Measurements from ENCODE around the gene ZBTB7C.

Gene ZBTB7C

DNA sequence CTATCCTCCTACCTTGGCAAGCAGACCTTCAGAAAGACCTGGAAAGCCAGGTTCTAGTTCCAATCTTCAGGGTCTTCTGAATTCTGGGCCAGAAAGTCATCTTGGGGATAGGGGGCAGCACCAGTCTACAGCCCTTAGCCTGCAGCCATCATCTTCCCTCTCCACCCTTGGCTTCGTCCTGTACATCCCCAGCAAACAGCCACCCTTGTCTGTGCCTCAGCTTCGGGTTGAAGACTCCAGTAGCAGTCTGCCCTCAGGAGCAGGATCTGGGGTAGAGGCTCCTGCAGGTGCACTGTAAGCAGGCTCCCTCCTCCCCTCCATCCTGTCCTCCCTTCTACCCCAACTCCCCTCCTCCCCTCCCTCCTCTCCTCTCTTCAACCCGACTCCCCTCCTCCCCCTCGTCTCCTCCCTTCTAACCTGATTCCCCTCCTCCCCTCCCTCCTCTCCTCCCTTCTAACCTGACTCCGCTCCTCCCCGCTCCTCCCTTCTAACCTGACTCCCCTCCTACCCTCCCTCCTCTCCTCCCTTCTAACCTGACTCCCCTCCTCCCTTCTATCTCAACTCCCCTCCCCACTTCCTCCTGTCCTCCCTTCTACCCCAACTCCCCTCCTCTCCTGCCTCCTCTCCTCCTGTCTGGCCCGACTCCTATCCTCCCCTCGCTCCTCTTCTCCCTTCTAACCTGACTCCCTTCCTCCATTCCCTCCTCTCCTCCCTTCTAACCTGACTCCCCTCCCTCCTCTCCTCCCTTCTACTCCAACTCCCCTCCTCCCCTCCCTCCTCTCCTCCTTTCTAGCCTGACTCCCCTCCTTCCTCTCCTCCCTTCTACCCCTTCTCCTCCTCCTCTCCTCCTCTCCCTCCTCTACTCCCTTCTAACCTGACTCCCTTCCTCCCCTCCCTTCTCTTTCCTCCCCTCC lies 388.6 kb downstream of the ZBTB7C start:
- DNase-seq (ENCODE audit: low read depth), result no peak
- TF ChIP-seq, protein P1, sequence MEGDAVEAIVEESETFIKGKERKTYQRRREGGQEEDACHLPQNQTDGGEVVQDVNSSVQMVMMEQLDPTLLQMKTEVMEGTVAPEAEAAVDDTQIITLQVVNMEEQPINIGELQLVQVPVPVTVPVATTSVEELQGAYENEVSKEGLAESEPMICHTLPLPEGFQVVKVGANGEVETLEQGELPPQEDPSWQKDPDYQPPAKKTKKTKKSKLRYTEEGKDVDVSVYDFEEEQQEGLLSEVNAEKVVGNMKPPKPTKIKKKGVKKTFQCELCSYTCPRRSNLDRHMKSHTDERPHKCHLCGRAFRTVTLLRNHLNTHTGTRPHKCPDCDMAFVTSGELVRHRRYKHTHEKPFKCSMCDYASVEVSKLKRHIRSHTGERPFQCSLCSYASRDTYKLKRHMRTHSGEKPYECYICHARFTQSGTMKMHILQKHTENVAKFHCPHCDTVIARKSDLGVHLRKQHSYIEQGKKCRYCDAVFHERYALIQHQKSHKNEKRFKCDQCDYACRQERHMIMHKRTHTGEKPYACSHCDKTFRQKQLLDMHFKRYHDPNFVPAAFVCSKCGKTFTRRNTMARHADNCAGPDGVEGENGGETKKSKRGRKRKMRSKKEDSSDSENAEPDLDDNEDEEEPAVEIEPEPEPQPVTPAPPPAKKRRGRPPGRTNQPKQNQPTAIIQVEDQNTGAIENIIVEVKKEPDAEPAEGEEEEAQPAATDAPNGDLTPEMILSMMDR (IDR thresholded peaks at IDR 0.05; ENCODE audit: low read depth, low read length, missing control alignments), result no peak
- no peak overlapping the region for H3K4me3 ChIP-seq (ENCODE audit: low read depth, low read length)

DNA sequence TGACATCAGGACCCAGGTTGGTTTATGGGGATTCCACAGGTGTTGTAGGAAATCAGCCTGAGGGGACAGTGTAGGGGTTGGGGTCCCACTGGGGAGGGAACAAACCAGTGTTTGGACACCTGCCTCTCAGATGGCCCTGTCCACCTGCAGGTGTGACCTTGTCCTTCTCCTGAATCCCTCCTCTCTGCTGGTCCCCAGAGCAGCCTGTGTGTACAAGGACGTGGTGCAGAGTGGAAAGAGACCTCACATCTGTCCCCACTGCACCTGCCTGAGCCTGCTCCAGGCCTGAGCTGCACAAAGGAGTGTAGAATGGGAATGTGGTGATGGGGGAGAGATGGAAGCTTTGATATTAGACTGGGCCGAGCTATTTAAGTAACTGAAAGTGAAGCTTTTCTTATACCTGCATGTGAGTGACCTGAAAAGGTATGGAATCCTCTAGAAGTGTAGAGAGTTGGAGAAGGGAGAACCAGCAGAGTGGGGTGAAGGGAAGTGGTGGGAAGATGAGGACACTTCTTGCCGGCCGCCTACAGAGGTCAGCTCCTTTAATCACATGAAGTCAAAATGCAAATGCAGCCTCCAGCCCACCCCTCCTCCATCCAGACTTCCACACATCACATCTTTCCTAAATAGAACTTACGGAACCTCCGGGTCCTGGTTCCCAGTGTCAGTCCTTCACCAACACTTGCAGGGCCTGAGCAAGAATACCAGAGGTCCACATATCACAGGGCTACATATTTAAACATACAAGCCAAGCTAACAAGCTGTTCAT lies 389.4 kb downstream of the ZBTB7C start:
- TF ChIP-seq, protein P1 (IDR thresholded peaks at IDR 0.05; ENCODE audit: low read depth, low read length, missing control alignments), result no peak
- no peak overlapping the region for H3K4me3 ChIP-seq (ENCODE audit: low read depth, low read length)
- DNase-seq (ENCODE audit: low read depth), result no peak

DNA sequence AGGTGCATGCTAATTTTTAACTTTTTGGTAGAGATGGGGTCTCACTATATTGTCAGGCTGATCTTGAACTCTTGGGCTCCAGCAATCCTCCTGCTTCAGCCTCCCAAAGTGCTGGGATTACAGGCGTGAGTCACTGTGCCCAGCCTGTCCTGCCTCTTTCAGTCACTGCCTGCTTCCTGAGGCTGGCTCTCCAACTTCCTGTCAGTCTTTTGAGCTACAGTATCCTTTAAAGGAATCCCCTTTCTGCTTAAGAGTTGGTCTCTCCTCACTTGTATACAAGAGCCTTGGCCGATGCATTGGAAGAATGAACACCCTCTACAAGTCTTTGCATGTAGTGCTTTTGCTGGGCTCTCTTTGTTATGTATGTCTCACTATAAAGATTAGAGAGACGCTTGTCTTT lies 390.3 kb downstream of the ZBTB7C start:
- H3K4me3 ChIP-seq (ENCODE audit: low read depth, low read length), result no peak overlapping the region
- no peak for DNase-seq (ENCODE audit: low read depth)
- TF ChIP-seq, protein P1 (IDR thresholded peaks at IDR 0.05; ENCODE audit: low read depth, low read length, missing control alignments), result no peak

DNA sequence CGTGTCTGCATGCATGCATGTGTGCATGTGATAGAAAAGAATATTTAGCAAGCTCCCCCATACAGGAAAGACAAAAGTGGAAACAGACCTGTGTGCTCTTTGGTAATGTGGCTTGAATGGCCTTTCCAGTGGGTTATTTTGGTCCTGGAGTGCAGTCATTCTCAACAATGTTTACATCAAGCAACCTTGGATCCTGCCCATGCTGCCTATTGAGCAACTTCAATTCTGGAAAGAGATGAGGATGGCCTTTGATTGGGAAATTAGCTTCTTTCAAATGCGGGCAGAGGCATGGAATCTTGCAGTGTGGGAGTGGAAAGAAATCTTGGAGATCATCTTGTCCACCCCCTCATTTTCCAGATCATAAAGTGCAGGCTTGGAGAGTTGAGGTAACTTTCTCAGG lies 391.5 kb downstream of the ZBTB7C start:
- no peak overlapping the region for H3K4me3 ChIP-seq (ENCODE audit: low read depth, low read length)
- TF ChIP-seq, protein P1 (IDR thresholded peaks at IDR 0.05; ENCODE audit: low read depth, low read length, missing control alignments), result no peak
- DNase-seq (ENCODE audit: low read depth), result no peak

DNA sequence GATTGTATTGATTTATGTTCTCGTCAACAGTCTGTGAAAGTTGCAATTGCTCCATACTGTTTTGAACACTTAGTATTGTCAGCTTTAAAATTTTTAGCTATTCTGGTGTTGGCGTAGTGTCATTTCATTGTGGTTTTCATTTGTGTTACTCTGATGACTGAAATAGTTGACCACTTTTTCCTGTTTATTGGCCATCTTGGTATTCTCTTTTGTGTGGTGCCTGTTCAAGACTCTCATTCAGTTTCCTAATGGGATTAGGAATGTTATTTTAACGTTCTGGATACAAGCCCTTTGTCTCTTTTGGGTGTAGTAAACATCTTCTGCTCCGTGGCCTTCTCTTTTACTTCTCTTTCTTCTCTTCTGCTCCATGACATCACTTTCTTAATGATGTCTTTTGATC lies 396.0 kb downstream of the ZBTB7C start:
- no peak for DNase-seq (ENCODE audit: low read depth)
- H3K4me3 ChIP-seq (ENCODE audit: low read depth, low read length), result no peak overlapping the region
- TF ChIP-seq, protein P1 (IDR thresholded peaks at IDR 0.05; ENCODE audit: low read depth, low read length, missing control alignments), result no peak

DNA sequence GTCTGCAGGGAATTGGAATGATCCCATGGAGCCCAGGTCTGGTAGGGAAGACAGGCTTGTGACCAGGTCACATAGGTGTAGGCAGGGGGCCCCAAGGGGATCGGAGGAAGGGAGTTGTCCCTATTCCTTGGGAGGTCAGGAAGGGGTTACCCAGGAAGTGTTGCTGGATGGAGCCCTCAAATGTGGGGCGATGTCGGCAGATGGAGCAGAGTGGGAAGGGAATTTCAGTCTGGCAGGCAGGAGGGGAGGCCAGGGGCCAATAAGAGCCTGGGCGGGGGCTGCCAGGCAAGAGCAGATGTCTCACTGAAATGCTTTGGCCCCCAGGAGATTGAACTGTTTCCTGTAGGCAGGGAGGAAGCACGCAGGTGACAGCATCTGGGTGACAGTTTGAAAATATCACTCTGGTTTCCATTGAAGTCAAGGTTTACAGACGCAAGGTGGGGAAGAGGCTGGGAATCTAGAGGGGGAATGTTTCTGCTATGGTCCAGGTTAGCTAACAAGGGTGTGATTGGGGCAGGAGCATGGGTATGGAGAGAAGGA lies 397.2 kb downstream of the ZBTB7C start:
- no peak overlapping the region for H3K4me3 ChIP-seq (ENCODE audit: low read depth, low read length)
- no peak for DNase-seq (ENCODE audit: low read depth)
- TF ChIP-seq, protein P1 (IDR thresholded peaks at IDR 0.05; ENCODE audit: low read depth, low read length, missing control alignments), result no peak
